HepG2 (cell line): ENCODE data around the gene ATP2A3. TPM values are rescaled to one million over a fixed set of nuclear protein-coding genes. Genes with fewer than 3 reads are reported as not detected.

ENCODE experiments used
- ELF4 ChIP-seq: sonication (generic); formaldehyde crosslinking; IDR thresholded peaks from 2 replicates; pipeline ENCODE4 v1.5.0; 2020; ENCODE audit warnings: missing genetic modification reagents, mild to moderate bottlenecking, moderate library complexity, borderline replicate concordance
- FOXA3 ChIP-seq: IDR thresholded peaks from 2 replicates; pipeline ENCODE4 v1.6.1; 2016; ENCODE audit warnings: missing genetic modification reagents, missing compliant biosample characterization
- HNF1A ChIP-seq, 2 experiments: sonication (generic) in 1 of 2; formaldehyde crosslinking in 1 of 2; IDR thresholded peaks; 2 replicates each; pipeline versions ENCODE4 v1.4.0 to v1.6.1; 2016 to 2020; ENCODE audit warnings: borderline replicate concordance in 1 of 2, low read depth in 1 of 2, mild to moderate bottlenecking in 1 of 2, missing genetic modification reagents in 1 of 2
- HOXA9 ChIP-seq: sonication (generic); formaldehyde crosslinking; IDR thresholded peaks from 2 replicates; pipeline ENCODE4 v1.8.1; 2022; ENCODE audit warnings: missing genetic modification reagents, mild to moderate bottlenecking, moderate library complexity, borderline replicate concordance
- KDM3A ChIP-seq: IDR thresholded peaks from 2 replicates; pipeline ENCODE4 v1.6.1; 2018; ENCODE audit warnings: low read depth, missing compliant biosample characterization
- LCORL ChIP-seq, 2 experiments: fragments of 450-650 bp in 1 of 2; sonication (generic) in 1 of 2; formaldehyde crosslinking in 1 of 2; IDR thresholded peaks; 2 replicates each; pipeline versions ENCODE4 v1.5.0 to v1.6.1; 2017 to 2020; ENCODE audit warnings: antibody characterized with exemption in 1 of 2, missing genetic modification reagents in 1 of 2
- NCOA1 ChIP-seq: sonication (generic); formaldehyde crosslinking; IDR thresholded peaks from 2 replicates; pipeline ENCODE4 v1.9.0; 2021; ENCODE audit warnings: missing genetic modification reagents
- PAX8 ChIP-seq: sonication (generic); formaldehyde crosslinking; IDR thresholded peaks from 2 replicates; pipeline ENCODE4 v1.8.0; 2022; ENCODE audit warnings: mild to moderate bottlenecking, missing genetic modification reagents, borderline replicate concordance
- PAXIP1 ChIP-seq: sonication (generic); formaldehyde crosslinking; conservative IDR thresholded peaks from 2 replicates; pipeline ENCODE4 v1.4.0; 2020; ENCODE audit warnings: mild to moderate bottlenecking, missing genetic modification reagents, moderate library complexity
- POLR2AphosphoS5 ChIP-seq: IDR thresholded peaks from 2 replicates; pipeline ENCODE4 v1.6.1; 2012; ENCODE audit warnings: low read depth, low read length
- RARA ChIP-seq: IDR thresholded peaks from 2 replicates; pipeline ENCODE4 v1.6.1; 2016; ENCODE audit warnings: missing genetic modification reagents, missing compliant biosample characterization
- RBM22 ChIP-seq: fragments of 200-400 bp; formaldehyde crosslinking; optimal IDR thresholded peaks from 2 replicates; pipeline ENCODE3; 2017; ENCODE audit warnings: mild to moderate bottlenecking, low read length, moderate library complexity
- REPIN1 ChIP-seq: sonication (generic); formaldehyde crosslinking; IDR thresholded peaks from 2 replicates; pipeline ENCODE4 v1.8.0; 2022; ENCODE audit warnings: missing genetic modification reagents, low read depth, mild to moderate bottlenecking, borderline replicate concordance
- SMC3 ChIP-seq: IDR thresholded peaks from 2 replicates; pipeline ENCODE4 v1.6.1; 2011; ENCODE audit warnings: low read length, improper control_type of control experiment
- ZMYM3 ChIP-seq: sonication (generic); formaldehyde crosslinking; IDR thresholded peaks from 2 replicates; pipeline ENCODE4 v1.5.1; 2020; ENCODE audit warnings: mild to moderate bottlenecking, missing genetic modification reagents
- ZNF136 ChIP-seq: sonication (generic); formaldehyde crosslinking; IDR thresholded peaks from 2 replicates; pipeline ENCODE4 v1.8.1; 2022; ENCODE audit warnings: low read depth, mild to moderate bottlenecking, moderate library complexity, missing genetic modification reagents
- ZNF143 ChIP-seq: sonication (generic); formaldehyde crosslinking; IDR thresholded peaks from 2 replicates; pipeline ENCODE4 v1.4.0; 2020; ENCODE audit warnings: missing genetic modification reagents
- ZNF616 ChIP-seq: sonication (generic); formaldehyde crosslinking; IDR thresholded peaks from 2 replicates; pipeline ENCODE4 v1.5.0; 2020; ENCODE audit warnings: low read depth, mild to moderate bottlenecking, missing genetic modification reagents
- ZNF7 ChIP-seq: IDR thresholded peaks from 2 replicates; pipeline ENCODE4 v1.6.1; 2016; ENCODE audit warnings: missing biosample characterization, missing genetic modification reagents
- ZNF703 ChIP-seq: sonication (generic); formaldehyde crosslinking; IDR thresholded peaks from 2 replicates; pipeline ENCODE4 v1.5.1; 2020; ENCODE audit warnings: missing genetic modification reagents, mild to moderate bottlenecking, moderate library complexity, borderline replicate concordance
- polyA plus RNA-seq, 8 experiments: library from polyadenylated mRNA; depleted of rRNA in 3 of 8; stranded (reverse) in 7 of 8; unstranded in 1 of 8; fragments of >200 nt; fragmentation: Illumina TruSeq in 4 of 8; extraction: Trizol in 4 of 8; gene quantifications; 2 replicates each; pipeline versions ENCODE4 v1.2.1 to v1.2.3, GENCODE V29; 2011 to 2016; ENCODE audit warnings: low read depth in 4 of 8, missing spikeins in 1 of 8, mixed read lengths in 1 of 8; ENCODE audit not compliant: insufficient read depth in 1 of 8
- total RNA-seq, 5 experiments: library from RNA; depleted of rRNA; stranded (reverse); fragments of >200 nt; fragmentation: Illumina TruSeq; extraction: Trizol; gene quantifications; 2 replicates each; pipeline ENCODE4 v1.2.3, GENCODE V29; 2016; ENCODE audit warnings: low read depth in 1 of 5

ATP2A3 gene
- total and polyA plus RNA-seq, 2 of the 13 experiments (the other 11 are each of a cell fraction or from before 2014, with no cell fraction given): 0.07 TPM; not detected in 1

DNA sequence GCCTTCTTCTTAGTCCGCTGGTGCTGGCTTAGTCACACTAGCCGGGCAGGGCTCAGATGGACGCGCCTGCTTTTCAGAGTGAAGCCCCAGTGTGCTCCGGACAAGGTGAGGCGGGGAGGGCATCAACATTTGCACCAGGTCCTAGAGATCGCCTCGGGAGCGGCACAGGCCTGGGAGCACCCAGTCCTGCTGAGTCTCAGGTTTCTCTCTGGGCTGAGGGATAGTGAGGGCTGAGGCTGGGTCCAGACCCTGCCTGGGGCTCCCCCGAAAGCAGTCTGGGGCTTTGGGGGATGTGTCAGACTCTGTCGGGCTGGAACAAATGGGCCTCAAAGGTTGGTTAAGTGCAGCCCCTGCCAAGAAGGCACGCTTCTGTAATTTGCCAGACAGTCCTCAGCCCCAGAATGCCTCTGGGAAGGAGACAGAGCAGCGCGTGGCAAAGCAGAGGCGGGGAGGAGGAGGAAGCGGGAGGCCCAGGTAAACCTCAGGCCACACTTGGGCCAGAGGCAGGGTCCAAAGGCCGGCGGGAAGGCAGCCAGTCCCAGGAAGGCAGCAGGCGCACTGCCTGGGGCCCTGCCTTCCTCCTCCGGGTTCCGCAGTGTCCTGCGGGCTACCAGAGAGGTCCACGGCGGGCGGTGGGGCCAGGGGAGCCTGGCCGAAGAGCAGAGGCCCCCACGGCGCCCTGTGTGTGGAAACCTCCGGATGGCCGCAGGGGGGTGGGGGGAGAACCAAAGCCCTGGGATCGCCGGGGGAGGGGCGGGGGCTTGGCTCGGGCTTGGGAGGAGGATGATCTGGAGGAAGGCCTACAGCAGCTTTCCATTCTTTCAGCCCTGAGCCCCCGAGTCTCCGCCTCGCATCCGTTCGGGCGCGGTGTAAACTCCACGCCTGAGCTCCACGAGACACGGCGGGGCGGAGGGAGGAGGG lies 39.5 kb upstream of the ATP2A3 start (continued):
- TF ChIP-seq PAXIP1 (CRISPR knock-in tag) (peak; percentile 92), SMC3 (no peak), POLR2AphosphoS5 (peak; percentile 50; the same call in 1 of the 2 replicates), HOXA9 (no peak), ZMYM3 (CRISPR knock-in tag) (peak; percentile 34; the same call in 1 of the 2 replicates), ZNF703 (CRISPR knock-in tag) (no peak), FOXA3 (peak; percentile 71; the same call in 1 of the 2 replicates), KDM3A (CRISPR knock-in tag) (0 out of 2 replicates have a peak, but pooled peaks have one; percentile 65), HNF1A (IDR thresholded peaks at IDR 0.05; ENCODE audit: low read depth) (no peak), HNF1A (CRISPR knock-in tag; IDR thresholded peaks at IDR 0.05; ENCODE audit: borderline replicate concordance) (0 out of 2 replicates have a peak, but pooled peaks have one; percentile 46), NCOA1 (CRISPR knock-in tag) (no peak), ZNF143 (CRISPR knock-in tag) (peak; percentile 71), ZNF616 (CRISPR knock-in tag) (0 out of 2 replicates have a peak, but pooled peaks have one; percentile 51), PAX8 (peak; percentile 46; the same call in 1 of the 2 replicates), ZNF136 (0 out of 2 replicates have a peak, but pooled peaks have one; percentile 41), RBM22 (peak; percentile 42), RARA (CRISPR knock-in tag) (peak; percentile 78), ELF4 (CRISPR knock-in tag) (no peak), LCORL (IDR thresholded peaks at IDR 0.05) (no peak), LCORL (CRISPR knock-in tag; IDR thresholded peaks at IDR 0.05) (peak; percentile 66; the same call in 1 of the 2 replicates), REPIN1 (CRISPR knock-in tag) (peak; percentile 60; the same call in 1 of the 2 replicates), ZNF7 (CRISPR knock-in tag) (no peak)
